Right atrium auricular region (tissue), 2 donors: ENCODE measurements around the gene ING1. TPM values are rescaled to one million over a fixed set of nuclear protein-coding genes. Genes with fewer than 3 reads are reported as not detected.
"Not testable (repeated sequence)": the region's sequence is repeated elsewhere in the genome, so short reads cannot be mapped to it uniquely, and the experiment has no call there.

ENCODE experiments used
- DNase-seq: peaks from one replicate; pipeline ENCODE4 v3.0.0-alpha.2; 2019; ENCODE audit warnings: low spot score
- H3K27ac ChIP-seq, 2 donors: fragments of 200-600 bp; sonication (generic); 1 replicate in 1 of 2; 2 replicates in 1 of 2; pipeline ENCODE4 v1.5.1; 2016 to 2019
- H3K27me3 ChIP-seq, 2 donors: fragments of 200-600 bp; sonication (generic); one replicate each; pipeline versions ENCODE4 v1.5.1 to v1.6.0; 2017 to 2019
- H3K36me3 ChIP-seq: fragments of 200-600 bp; sonication (generic); one replicate; pipeline ENCODE4 v1.5.1; 2016
- H3K4me1 ChIP-seq, 2 donors: fragments of 200-600 bp; sonication (generic); one replicate each; pipeline versions ENCODE4 v1.5.1 to v1.6.0; 2017 to 2019
- H3K4me3 ChIP-seq, 2 donors: fragments of 200-600 bp; sonication (generic); 1 replicate in 1 of 2; 2 replicates in 1 of 2; pipeline ENCODE4 v1.5.1; 2017 to 2019; ENCODE audit warnings: mild to moderate bottlenecking in 1 of 2, moderate library complexity in 1 of 2
- H3K9me3 ChIP-seq, 2 donors: fragments of 200-600 bp; sonication (generic); one replicate each; pipeline ENCODE4 v1.5.1; 2019
- total RNA-seq, 2 donors: library from RNA; depleted of rRNA; stranded (reverse); fragments of >200 nt; gene quantifications; one replicate each; pipeline ENCODE4 v1.1.0, GENCODE V29; 2016
- TF ChIP-seq, protein P1 (sequence below), 2 donors: fragments of 200-600 bp; sonication (generic); IDR thresholded peaks; one replicate each; pipeline ENCODE4 v1.5.1; 2019; ENCODE audit warnings: antibody characterized with exemption in 2 of 2

ING1 gene
- total RNA-seq, 2 donors from 2014 or later: 8.2 to 9.0 TPM

GRCh38 chr13:110698689-110699088, 14.8 kb upstream of the ING1 start:
- TF ChIP-seq, protein P1, sequence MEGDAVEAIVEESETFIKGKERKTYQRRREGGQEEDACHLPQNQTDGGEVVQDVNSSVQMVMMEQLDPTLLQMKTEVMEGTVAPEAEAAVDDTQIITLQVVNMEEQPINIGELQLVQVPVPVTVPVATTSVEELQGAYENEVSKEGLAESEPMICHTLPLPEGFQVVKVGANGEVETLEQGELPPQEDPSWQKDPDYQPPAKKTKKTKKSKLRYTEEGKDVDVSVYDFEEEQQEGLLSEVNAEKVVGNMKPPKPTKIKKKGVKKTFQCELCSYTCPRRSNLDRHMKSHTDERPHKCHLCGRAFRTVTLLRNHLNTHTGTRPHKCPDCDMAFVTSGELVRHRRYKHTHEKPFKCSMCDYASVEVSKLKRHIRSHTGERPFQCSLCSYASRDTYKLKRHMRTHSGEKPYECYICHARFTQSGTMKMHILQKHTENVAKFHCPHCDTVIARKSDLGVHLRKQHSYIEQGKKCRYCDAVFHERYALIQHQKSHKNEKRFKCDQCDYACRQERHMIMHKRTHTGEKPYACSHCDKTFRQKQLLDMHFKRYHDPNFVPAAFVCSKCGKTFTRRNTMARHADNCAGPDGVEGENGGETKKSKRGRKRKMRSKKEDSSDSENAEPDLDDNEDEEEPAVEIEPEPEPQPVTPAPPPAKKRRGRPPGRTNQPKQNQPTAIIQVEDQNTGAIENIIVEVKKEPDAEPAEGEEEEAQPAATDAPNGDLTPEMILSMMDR (IDR thresholded peaks at IDR 0.05): no peak
- Histone ChIP-seq H3K36me3 (peaks cover 36% of the 10 kb centered on the region), H3K27me3 (no peaks in the 10 kb centered on the region), H3K9me3 (no peaks in the 10 kb centered on the region), H3K4me1 (peaks cover 0 to 15% of the 10 kb centered on the region in 2 donors), H3K4me3 (no peak overlapping the region), H3K27ac (no peak overlapping the region)
- no peak for DNase-seq

- Histone ChIP-seq H3K4me3 (no peak overlapping the region), H3K27me3 (no peaks in the 10 kb centered on the region), H3K4me1 (peaks cover 0 to 15% of the 10 kb centered on the region in 2 donors), H3K9me3 (no peaks in the 10 kb centered on the region), H3K27ac (no peak overlapping the region), H3K36me3 (peaks cover 36% of the 10 kb centered on the region)
- TF ChIP-seq, protein P1 (IDR thresholded peaks at IDR 0.05): no peak
- DNase-seq: no peak
These were observed 14.1 kb upstream of the ING1 start for GRCh38 chr13:110699148-110700145.

DNA sequence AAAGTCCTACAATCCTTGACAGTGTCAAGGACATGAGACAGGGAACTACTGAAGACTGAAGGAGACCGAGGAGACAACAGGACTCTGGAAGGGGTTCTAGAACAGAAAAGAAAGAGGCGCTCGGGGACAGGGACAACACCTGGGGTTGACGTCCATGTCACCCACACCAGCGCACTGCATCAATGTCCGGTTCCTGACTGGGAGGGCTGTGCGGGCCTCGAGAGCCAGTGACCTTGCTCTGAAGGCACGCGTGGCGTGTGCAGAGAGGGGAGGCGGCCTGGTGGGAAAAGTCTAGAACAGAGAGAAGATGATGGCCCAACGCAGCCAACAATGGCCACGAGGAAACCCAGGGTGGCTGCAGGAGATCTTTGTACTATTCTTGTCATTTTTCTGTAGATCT, 13.3 kb upstream of the ING1 start:
- Histone ChIP-seq H3K27ac (no peak overlapping the region), H3K4me1 (peaks cover 0 to 19% of the 10 kb centered on the region in 2 donors)

GRCh38 chr13:110700641-110701040, 12.9 kb upstream of the ING1 start:
- Histone ChIP-seq H3K27me3 (no peaks in the 10 kb centered on the region), H3K36me3 (peaks cover 36% of the 10 kb centered on the region), H3K4me1 (peaks cover 0 to 22% of the 10 kb centered on the region in 2 donors), H3K4me3 (no peak overlapping the region), H3K9me3 (no peaks in the 10 kb centered on the region), H3K27ac (no peak overlapping the region)
- no peak for DNase-seq
- TF ChIP-seq, protein P1 (IDR thresholded peaks at IDR 0.05): no peak

More for the DNA sequence above, 13.3 kb upstream of the ING1 start:
- no peaks in the 10 kb centered on the region for H3K9me3 ChIP-seq
- TF ChIP-seq, protein P1 (IDR thresholded peaks at IDR 0.05): no peak
- H3K4me3 ChIP-seq: no peak overlapping the region
- no peak for DNase-seq
- H3K27me3 ChIP-seq: no peaks in the 10 kb centered on the region
- peaks cover 36% of the 10 kb centered on the region for H3K36me3 ChIP-seq

DNA sequence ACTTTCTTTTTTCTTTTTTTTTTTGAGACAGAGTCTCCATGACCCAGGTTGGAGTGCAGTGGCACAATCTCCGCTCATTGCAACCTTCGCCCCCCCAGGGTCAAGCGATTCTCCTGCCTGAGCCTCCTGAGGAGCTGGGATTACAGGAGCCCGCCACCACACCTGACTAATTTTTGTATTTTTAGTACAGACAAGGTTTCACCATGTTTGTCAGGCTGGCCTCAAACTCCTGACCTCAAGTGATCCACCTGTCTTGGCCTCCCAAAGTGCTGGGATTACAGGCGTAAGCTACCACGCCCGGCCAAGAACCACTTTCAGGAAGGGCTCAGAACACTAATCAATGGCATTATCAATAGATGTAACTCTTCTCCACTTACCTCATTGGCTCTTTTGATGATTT, 12.4 kb upstream of the ING1 start:
- H3K36me3 ChIP-seq: peaks cover 36% of the 10 kb centered on the region
- not testable (repeated sequence) for DNase-seq, H3K27ac ChIP-seq, H3K9me3 ChIP-seq, H3K27me3 ChIP-seq, H3K4me3 ChIP-seq
- peaks cover 0 to 22% of the 10 kb centered on the region in 2 donors for H3K4me1 ChIP-seq

GRCh38 chr13:110702089-110702488, 11.4 kb upstream of the ING1 start:
- TF ChIP-seq, protein P1 (IDR thresholded peaks at IDR 0.05): no peak
- no peak for DNase-seq
- Histone ChIP-seq H3K9me3 (no peaks in the 10 kb centered on the region), H3K4me3 (no peak overlapping the region), H3K27ac (no peak overlapping the region), H3K27me3 (no peaks in the 10 kb centered on the region), H3K36me3 (peaks cover 36% of the 10 kb centered on the region), H3K4me1 (peaks cover 0 to 30% of the 10 kb centered on the region in 2 donors)
